H9 (cell line): ENCODE results near the gene SETDB2. TPM values are rescaled to one million over a fixed set of nuclear protein-coding genes. Genes with fewer than 3 reads are reported as not detected.

Experiments
- DNase-seq: peaks from one replicate; pipeline ENCODE4 v3.0.0-alpha.2; 2017
- H2AFZ ChIP-seq: one replicate; pipeline ENCODE4 v1.6.1; 2013; ENCODE audit warnings: mild to moderate bottlenecking, low read length, control low read depth, moderate library complexity
- H2AK5ac ChIP-seq: 2 replicates; pipeline ENCODE4 v1.6.1; 2013; ENCODE audit warnings: low read length, control low read depth, mixed read lengths; ENCODE audit not compliant: insufficient read length
- H2BK120ac ChIP-seq: one replicate; pipeline ENCODE4 v1.6.1; 2013; ENCODE audit warnings: low read depth, mild to moderate bottlenecking, low read length, control low read depth, inconsistent platforms; ENCODE audit not compliant: poor library complexity, severe bottlenecking
- H2BK12ac ChIP-seq: 2 replicates; pipeline ENCODE4 v1.6.1; 2013; ENCODE audit warnings: low read length, control low read depth, mixed read lengths, low read depth; ENCODE audit not compliant: insufficient read length
- H2BK15ac ChIP-seq: 2 replicates; pipeline ENCODE4 v1.6.1; 2013; ENCODE audit warnings: low read depth, low read length, control low read depth
- H2BK20ac ChIP-seq: one replicate; pipeline ENCODE4 v1.6.1; 2013; ENCODE audit warnings: low read depth, mild to moderate bottlenecking, low read length, control low read depth, inconsistent platforms; ENCODE audit not compliant: poor library complexity, severe bottlenecking
- H2BK5ac ChIP-seq: 2 replicates; pipeline ENCODE4 v1.6.1; 2013; ENCODE audit warnings: low read length, control low read depth, mixed read lengths; ENCODE audit not compliant: insufficient read length
- H3K14ac ChIP-seq: 2 replicates; pipeline ENCODE4 v1.6.1; 2013; ENCODE audit warnings: low read length, control low read depth; ENCODE audit not compliant: insufficient read depth
- H3K18ac ChIP-seq: 2 replicates; pipeline ENCODE4 v1.6.1; 2013; ENCODE audit warnings: low read depth, mild to moderate bottlenecking, mixed read lengths, low read length, control low read depth; ENCODE audit not compliant: insufficient read length
- H3K23ac ChIP-seq: 2 replicates; pipeline ENCODE4 v1.6.1; 2013; ENCODE audit warnings: low read length, control low read depth, mixed read lengths, low read depth; ENCODE audit not compliant: insufficient read length
- H3K23me2 ChIP-seq: 2 replicates; pipeline ENCODE4 v1.6.1; 2013; ENCODE audit warnings: low read depth, mild to moderate bottlenecking, mixed read lengths, low read length, control low read depth; ENCODE audit not compliant: insufficient read length, poor library complexity, severe bottlenecking
- H3K27ac ChIP-seq: 2 replicates; pipeline ENCODE4 v1.5.1; 2013; ENCODE audit warnings: low read length, control low read depth, mixed read lengths, low read depth; ENCODE audit not compliant: insufficient read length
- H3K27me3 ChIP-seq: 2 replicates; pipeline ENCODE4 v1.6.1; 2013; ENCODE audit warnings: low read length, control low read depth, inconsistent platforms; ENCODE audit not compliant: insufficient read depth
- H3K4ac ChIP-seq: 2 replicates; pipeline ENCODE4 v1.6.1; 2013; ENCODE audit warnings: low read depth, mild to moderate bottlenecking, control low read depth, inconsistent platforms, low read length, moderate library complexity
- H3K4me1 ChIP-seq: 2 replicates; pipeline ENCODE4 v1.6.1; 2013; ENCODE audit warnings: low read length, control low read depth, inconsistent platforms; ENCODE audit not compliant: insufficient read depth
- H3K4me2 ChIP-seq: 2 replicates; pipeline ENCODE4 v1.6.1; 2013; ENCODE audit warnings: low read length, control low read depth, mixed read lengths; ENCODE audit not compliant: insufficient read length, insufficient read depth
- H3K56ac ChIP-seq: 2 replicates; pipeline ENCODE4 v1.6.1; 2013; ENCODE audit warnings: low read depth, mild to moderate bottlenecking, mixed read lengths, low read length, control low read depth; ENCODE audit not compliant: insufficient read length
- H3K79me1 ChIP-seq: 2 replicates; pipeline ENCODE4 v1.6.1; 2013; ENCODE audit warnings: low read depth, mild to moderate bottlenecking, moderate library complexity, low read length, control low read depth, inconsistent platforms; ENCODE audit not compliant: insufficient read depth, poor library complexity, severe bottlenecking
- H3K79me2 ChIP-seq: 2 replicates; pipeline ENCODE4 v1.6.1; 2013; ENCODE audit warnings: low read length, control low read depth, inconsistent platforms; ENCODE audit not compliant: insufficient read depth
- H3K9ac ChIP-seq: 2 replicates; pipeline ENCODE4 v1.6.1; 2013; ENCODE audit warnings: low read length, control low read depth, mixed read lengths; ENCODE audit not compliant: insufficient read length; ENCODE audit errors: extremely low read depth
- H3K9me3 ChIP-seq: one replicate; pipeline ENCODE4 v1.6.1; 2013; ENCODE audit warnings: low read depth, low read length, inconsistent platforms; ENCODE audit not compliant: control insufficient read depth
- H3T11ph ChIP-seq: one replicate; pipeline ENCODE4 v1.6.1; 2013; ENCODE audit warnings: mild to moderate bottlenecking, low read length, control low read depth, inconsistent platforms
- H4K20me1 ChIP-seq: one replicate; pipeline ENCODE4 v1.6.1; 2013; ENCODE audit not compliant: control insufficient read depth, insufficient read length, insufficient read depth
- H4K5ac ChIP-seq: 2 replicates; pipeline ENCODE4 v1.6.1; 2013; ENCODE audit warnings: low read depth, mild to moderate bottlenecking, mixed read lengths, low read length, control low read depth; ENCODE audit not compliant: insufficient read length
- H4K8ac ChIP-seq: replicated peaks from 2 replicates; pipeline ENCODE4 v1.6.1; 2013; ENCODE audit warnings: low read length, control low read depth, mixed read lengths, low read depth; ENCODE audit not compliant: insufficient read length
- H4K91ac ChIP-seq: 2 replicates; pipeline ENCODE4 v1.6.1; 2013; ENCODE audit warnings: low read depth, mild to moderate bottlenecking, moderate library complexity, mixed read lengths, low read length, control low read depth; ENCODE audit not compliant: insufficient read length
- H3K27ac Mint-ChIP-seq, 3 experiments: 2 replicates in 2 of 3; 3 replicates in 1 of 3; pipeline ENCODE4 v1.8.0; 2020 to 2021; ENCODE audit warnings: mixed read lengths in 3 of 3, mild to moderate bottlenecking in 1 of 3, moderate library complexity in 1 of 3
- H3K27me3 Mint-ChIP-seq: 2 replicates; pipeline ENCODE4 v1.8.0; 2021; ENCODE audit warnings: low read depth, mild to moderate bottlenecking, moderate library complexity, mixed read lengths
- H3K36me3 Mint-ChIP-seq, 3 experiments: 2 replicates in 2 of 3; 3 replicates in 1 of 3; pipeline ENCODE4 v1.8.0; 2020 to 2021; ENCODE audit warnings: low read depth in 3 of 3, mixed read lengths in 3 of 3; ENCODE audit not compliant: insufficient read depth in 1 of 3
- H3K4me1 Mint-ChIP-seq, 2 experiments: 2 replicates each; pipeline ENCODE4 v1.8.0; 2020; ENCODE audit warnings: mixed read lengths in 2 of 2
- H3K4me3 Mint-ChIP-seq, 2 experiments: 2 replicates in 1 of 2; 3 replicates in 1 of 2; pipeline ENCODE4 v1.8.0; 2020 to 2021; ENCODE audit warnings: mild to moderate bottlenecking in 2 of 2, mixed read lengths in 2 of 2, moderate library complexity in 1 of 2
- H3K9me3 Mint-ChIP-seq, 2 experiments: 2 replicates in 1 of 2; 3 replicates in 1 of 2; pipeline ENCODE4 v1.8.0; 2020; ENCODE audit warnings: mild to moderate bottlenecking in 2 of 2, mixed read lengths in 2 of 2, moderate library complexity in 1 of 2
- WGBS: extraction: QIAGEN DNeasy Blood & Tissue Kit; methylation state at CpG from one replicate; pipeline ENCODE4 v1.1.7; 2013; ENCODE audit warnings: missing lambda C conversion rate, low lambda C conversion rate, mixed read lengths; ENCODE audit not compliant: insufficient read length; ENCODE audit errors: extremely low coverage; 5-methylcytosine and 5-hydroxymethylcytosine counted together
- total RNA-seq: library from RNA; stranded (reverse); gene quantifications from 2 replicates; pipeline ENCODE4 v1.2.1, GENCODE V29; 2021
- TF ChIP-seq, protein P1 (sequence below): fragments of 200-600 bp; sonication (generic); conservative IDR thresholded peaks from 3 replicates; pipeline ENCODE4 v1.8.0; 2021; ENCODE audit warnings: antibody characterized with exemption, mild to moderate bottlenecking

SETDB2 gene
- total RNA-seq, 1 experiment from 2014 or later, result 5.7 TPM

DNA sequence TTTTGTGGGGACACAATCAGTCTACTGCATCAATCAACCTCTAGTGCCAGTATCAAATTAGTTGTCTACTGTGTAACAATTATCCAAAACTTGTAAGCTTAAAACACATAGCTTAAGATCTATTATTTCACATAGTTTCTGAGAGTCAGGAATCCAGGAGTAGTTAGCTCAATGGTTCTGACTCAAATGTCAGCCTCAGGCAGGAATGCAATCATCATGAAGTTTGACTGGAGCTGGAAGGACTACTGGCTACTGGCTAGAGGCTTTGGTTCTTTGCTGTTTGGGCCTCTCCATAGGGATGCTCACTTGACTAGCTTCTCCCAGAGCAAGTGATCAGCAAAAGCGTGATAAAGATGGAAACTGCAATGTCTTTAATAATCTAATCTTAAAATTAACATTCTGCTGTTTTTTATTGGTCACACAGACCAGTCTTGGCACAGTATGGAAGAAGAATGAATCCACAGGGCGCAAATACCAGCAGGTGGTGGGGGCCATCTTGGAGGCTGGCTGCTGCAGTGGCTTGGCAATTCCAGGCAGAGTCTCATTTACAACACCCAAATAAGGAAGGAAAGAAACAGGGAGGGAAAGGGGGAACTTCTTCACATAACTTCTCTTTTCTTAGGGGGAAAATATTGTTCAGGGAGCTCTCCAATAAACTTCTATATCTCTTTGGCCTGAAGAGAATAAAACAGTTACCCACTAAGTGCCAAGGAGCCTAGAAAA lies 15.9 kb upstream of the SETDB2 start:
- Histone ChIP-seq H3K27me3 (no peaks in the 10 kb centered on the region), H2BK15ac (no peak overlapping the region), H3K4me2 (no peak overlapping the region), H4K8ac (no peak overlapping the region), H3T11ph (no peak overlapping the region), H3K23ac (no peak overlapping the region), H3K9ac (no peak overlapping the region), H2BK20ac (no peak overlapping the region), H3K9me3 (no peaks in the 10 kb centered on the region), H2BK5ac (no peak overlapping the region), H3K79me1 (no peaks in the 10 kb centered on the region), H3K14ac (no peak overlapping the region), H2AFZ (no peak overlapping the region), H3K27ac (no peak overlapping the region), H4K5ac (no peak overlapping the region), H4K91ac (no peak overlapping the region), H3K79me2 (no peaks in the 10 kb centered on the region), H3K4ac (no peak overlapping the region), H2AK5ac (no peak overlapping the region), H3K56ac (no peak overlapping the region), H2BK12ac (no peak overlapping the region), H4K20me1 (no peaks in the 10 kb centered on the region), H3K4me1 (no peaks in the 10 kb centered on the region), H3K18ac (no peak overlapping the region), H2BK120ac (no peak overlapping the region), H3K23me2 (no peaks in the 10 kb centered on the region)
- H3K27ac Mint-ChIP-seq, result 0 out of 7 replicates have a peak overlapping the region, but pooled peaks of 1 of the 3 experiments have one; percentile 33
- H3K4me3 Mint-ChIP-seq, result no peak overlapping the region
- WGBS, result no CpG with 5 or more reads among the region's 2 CpGs
- no peak for DNase-seq
- no peaks in the 10 kb centered on the region for H3K9me3 Mint-ChIP-seq
- no peaks in the 10 kb centered on the region for H3K36me3 Mint-ChIP-seq
- no peaks in the 10 kb centered on the region for H3K27me3 Mint-ChIP-seq
- peaks cover 0 to 6% of the 10 kb centered on the region in 2 experiments; a peak in 3 of 4 replicates for H3K4me1 Mint-ChIP-seq
- TF ChIP-seq, protein P1, sequence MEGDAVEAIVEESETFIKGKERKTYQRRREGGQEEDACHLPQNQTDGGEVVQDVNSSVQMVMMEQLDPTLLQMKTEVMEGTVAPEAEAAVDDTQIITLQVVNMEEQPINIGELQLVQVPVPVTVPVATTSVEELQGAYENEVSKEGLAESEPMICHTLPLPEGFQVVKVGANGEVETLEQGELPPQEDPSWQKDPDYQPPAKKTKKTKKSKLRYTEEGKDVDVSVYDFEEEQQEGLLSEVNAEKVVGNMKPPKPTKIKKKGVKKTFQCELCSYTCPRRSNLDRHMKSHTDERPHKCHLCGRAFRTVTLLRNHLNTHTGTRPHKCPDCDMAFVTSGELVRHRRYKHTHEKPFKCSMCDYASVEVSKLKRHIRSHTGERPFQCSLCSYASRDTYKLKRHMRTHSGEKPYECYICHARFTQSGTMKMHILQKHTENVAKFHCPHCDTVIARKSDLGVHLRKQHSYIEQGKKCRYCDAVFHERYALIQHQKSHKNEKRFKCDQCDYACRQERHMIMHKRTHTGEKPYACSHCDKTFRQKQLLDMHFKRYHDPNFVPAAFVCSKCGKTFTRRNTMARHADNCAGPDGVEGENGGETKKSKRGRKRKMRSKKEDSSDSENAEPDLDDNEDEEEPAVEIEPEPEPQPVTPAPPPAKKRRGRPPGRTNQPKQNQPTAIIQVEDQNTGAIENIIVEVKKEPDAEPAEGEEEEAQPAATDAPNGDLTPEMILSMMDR, result no peak
